Suprapubic skin (tissue), 3 donors: ENCODE results near the gene THSD7A.

Experiments
- CTCF ChIP-seq, 2 donors: fragments of 200-600 bp in 1 of 2; fragments of 450-650 bp in 1 of 2; sonication (generic) in 1 of 2; IDR thresholded peaks; one replicate each; pipeline ENCODE4 v1.5.1; 2016 to 2019; ENCODE audit warnings: antibody characterized with exemption in 2 of 2, mild to moderate bottlenecking in 1 of 2, moderate library complexity in 1 of 2
- POLR2A ChIP-seq, 2 donors: fragments of 450-650 bp; IDR thresholded peaks; one replicate each; pipeline ENCODE4 v1.6.1; 2017; ENCODE audit warnings: antibody characterized with exemption in 2 of 2, mild to moderate bottlenecking in 2 of 2, moderate library complexity in 2 of 2

- TF ChIP-seq POLR2A (IDR thresholded peaks at IDR 0.05) (no peak), CTCF (IDR thresholded peaks at IDR 0.05) (no peak)
These were observed 384.9 kb downstream of the THSD7A start for GRCh38 chr7:11447106-11447505.
